Stimulated activated CD4-positive, alpha-beta T cell treated with anti-CD3 and anti-CD28 coated beads, Interleukin-1b, Interleukin-23, amount 100 ng/mL, for 24 hours (primary cell): ENCODE data around the gene RNPEP.
"Not testable (repeated sequence)": the region's sequence is repeated elsewhere in the genome, so short reads cannot be mapped to it uniquely, and the experiment has no call there.

ENCODE experiments used
- DNase-seq, 4 experiments: peaks; one replicate each; pipeline ENCODE4 v3.0.0-alpha.2; 2020; ENCODE audit warnings: low read depth in 4 of 4, low spot score in 1 of 4

Gene RNPEP

DNA sequence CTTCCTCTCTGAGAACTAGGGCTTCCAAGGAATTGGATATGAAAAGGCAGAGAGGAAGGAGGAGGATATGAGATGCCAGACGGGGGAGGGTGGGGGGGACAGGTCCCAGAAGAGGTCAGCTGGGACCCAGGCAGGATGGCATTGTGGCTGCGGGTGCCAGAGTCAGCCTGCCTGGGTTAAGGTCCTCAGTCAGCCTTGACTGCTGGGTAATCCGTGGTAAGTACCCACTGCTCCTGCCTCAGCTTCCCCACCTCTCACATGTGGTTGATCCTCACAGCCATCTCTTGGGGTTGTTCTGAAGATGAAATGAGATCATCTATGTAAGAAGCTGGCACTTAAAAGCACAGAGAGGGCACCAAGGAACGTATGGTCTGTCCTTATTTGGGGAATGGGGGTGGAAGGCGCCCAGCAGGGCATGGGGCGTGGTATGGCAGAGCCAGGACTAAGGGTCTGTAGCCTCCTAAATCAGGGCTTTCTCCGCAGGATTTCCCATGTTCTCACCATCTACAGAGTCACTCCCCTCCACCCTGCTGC, 51.8 kb downstream of the RNPEP start:
- no peak for DNase-seq

DNA sequence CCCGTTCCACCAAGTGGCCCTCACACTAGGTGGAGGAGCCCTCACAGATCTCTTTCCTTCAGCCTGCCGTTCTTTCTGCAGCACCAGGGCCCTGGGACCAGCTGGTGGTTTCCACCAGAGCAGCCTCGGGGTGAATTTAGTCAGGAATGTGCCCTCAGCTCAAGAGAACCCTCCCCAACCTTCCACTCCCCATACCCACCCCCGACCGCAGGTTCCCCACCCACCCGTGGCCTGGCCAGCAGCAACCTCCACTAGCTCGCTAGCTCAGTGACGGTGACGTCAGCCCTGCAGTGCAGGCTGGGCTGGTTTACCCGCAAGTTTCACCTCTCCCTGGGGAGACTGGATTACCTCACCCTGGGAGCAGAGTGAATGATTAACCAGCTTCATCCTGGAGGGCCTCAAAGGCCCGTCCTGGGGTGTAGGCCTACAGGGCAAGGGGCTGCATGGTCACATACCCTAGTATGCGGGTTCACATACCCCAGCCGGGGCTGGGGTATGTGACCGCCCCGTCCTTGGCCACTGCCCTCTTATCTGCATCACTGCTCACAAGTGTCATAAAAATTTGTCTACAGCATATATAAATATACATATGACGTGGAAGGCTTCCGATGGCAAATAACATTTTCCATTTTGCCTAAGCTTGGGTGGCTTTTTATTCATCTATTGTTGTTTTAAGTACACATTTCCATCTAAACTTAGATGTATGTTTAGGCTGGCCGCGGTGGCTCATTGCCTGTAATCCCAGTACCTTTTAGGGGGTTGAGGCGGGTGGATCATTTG, 52.4 kb downstream of the RNPEP start:
- DNase-seq, result no peak

DNA sequence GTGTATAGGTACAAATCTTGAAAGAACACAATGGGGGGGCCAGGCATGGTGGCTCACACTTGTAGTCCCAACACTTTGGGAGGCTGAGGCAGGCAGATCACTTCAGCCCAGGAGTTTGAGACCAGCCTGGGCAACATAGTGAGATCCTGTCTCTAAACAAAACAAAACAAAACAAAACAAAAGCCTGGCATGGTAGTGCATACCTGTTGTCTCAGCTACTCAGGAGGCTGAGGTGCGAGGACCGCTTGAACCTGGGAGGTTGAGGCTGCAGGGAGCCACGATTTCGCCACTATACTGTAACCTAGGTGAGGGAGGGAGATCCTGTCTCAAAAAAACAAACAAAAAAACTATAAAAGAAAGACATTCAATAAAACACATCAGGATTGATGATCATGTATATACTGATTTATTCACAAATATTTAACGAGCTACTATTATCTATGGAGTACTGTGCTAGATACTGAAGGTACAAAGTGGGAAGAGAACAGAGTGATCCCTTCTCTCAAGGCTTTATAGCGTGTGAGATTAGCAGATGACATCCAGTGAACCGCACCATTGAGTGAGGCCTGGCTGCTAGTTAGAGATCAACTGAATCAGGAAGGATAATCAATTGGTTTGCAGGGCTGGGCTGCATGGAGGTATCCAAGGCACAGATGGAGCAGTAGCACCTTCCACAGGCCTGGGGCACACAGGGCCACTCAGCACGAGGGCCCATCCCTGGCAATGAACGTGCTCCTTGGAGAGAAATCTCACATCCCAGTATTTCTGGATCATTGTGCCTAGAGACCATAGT, 54.3 kb downstream of the RNPEP start:
- no peak for DNase-seq

DNA sequence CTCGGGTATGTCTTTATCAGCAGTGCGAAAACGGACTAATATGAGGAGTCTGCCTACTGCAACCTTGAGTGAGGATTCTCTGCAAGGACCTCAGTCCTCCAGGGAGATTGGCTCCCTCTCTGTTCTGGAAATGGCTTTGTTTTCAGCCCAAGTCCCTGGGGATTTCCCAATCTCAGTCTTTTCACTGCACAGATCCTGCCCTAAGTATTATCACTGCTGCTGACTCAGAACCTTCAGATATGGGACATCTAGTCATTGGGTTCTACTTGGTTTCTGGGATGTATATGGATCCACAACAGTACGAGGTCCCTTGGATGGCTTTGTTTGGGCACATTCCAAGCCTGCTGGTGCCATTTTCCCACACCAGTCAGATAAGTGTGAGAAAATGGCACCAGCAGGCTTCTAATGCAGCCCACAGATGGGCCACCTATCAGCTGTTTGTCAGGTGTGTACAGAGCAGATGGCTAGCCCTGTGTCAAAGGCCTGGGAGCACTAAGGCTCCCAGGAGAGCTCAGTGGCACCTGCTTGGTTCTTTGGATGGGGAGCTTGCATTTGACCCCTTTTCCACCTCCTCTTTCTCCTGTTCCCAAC, 55.4 kb downstream of the RNPEP start:
- no peak for DNase-seq

DNA sequence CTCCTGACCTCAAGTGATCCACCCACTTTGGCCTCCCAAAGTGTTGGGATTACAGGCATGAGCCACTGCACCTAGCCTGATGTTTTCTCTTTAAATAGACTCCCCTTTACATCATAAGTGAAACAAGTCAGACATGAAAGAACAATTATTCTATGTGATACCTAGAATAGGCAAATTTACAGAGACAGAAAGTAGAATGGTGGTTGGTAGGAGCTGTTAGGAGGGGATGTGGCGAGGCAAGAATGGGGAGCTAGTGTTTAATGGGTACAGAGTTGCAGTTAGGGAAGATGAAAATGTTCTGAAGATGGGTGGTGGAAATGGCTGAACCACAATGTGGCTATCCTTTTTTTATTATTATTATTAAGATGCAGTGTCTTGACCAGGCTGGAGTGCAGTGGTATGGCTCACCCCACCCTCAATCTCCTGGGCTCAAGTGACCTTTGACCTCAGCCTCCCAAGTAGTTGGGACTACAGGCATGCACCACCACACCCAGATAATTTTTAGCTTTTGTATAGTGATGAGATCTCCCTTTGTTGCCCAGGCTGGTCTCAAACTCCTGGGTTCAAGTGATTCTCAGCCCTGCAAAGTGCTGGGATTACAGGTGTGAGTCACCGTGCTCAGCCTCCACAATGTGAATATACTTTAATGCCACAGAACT, 56.4 kb downstream of the RNPEP start:
- no peak for DNase-seq

DNA sequence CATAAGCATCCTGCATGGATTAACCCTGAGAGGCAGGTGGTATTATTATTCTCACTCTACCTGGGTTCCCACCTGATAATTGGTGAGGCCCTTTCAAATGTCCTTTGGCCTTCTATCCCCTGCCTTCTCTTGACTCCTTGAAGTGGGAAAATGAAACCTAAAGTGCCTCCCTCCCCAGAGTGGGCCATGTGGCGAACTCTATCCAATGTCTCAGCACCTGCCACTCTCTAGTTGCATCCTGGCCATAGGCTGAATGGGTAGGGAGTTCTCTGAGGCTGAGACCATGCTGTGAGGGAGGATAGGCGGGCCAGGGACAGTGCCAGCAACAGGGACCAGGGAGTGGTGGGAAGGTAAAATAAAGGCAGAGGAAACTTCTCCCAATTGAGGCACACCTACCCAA, 63.3 kb downstream of the RNPEP start:
- DNase-seq, result no peak

DNA sequence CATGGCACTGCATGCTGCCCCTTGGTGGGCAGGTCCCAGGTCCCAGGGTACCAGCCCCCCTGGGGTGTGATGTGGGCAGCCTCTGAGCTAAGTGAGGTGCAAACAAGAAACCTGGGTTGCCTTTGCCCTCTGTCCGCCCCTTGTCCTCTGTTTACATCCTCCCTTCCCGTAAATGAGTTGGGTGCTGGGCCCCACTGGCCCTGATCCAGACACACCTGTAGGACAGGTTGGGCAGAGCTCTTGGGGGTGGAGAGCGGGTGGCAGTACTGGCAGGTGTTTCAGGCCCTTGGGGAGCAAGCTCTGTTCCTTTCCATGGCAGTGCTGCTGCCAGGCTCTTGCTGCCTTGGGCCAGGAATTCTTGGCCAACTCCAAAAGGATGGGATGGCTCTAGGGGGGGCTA, 63.8 kb downstream of the RNPEP start:
- no peak for DNase-seq

DNA sequence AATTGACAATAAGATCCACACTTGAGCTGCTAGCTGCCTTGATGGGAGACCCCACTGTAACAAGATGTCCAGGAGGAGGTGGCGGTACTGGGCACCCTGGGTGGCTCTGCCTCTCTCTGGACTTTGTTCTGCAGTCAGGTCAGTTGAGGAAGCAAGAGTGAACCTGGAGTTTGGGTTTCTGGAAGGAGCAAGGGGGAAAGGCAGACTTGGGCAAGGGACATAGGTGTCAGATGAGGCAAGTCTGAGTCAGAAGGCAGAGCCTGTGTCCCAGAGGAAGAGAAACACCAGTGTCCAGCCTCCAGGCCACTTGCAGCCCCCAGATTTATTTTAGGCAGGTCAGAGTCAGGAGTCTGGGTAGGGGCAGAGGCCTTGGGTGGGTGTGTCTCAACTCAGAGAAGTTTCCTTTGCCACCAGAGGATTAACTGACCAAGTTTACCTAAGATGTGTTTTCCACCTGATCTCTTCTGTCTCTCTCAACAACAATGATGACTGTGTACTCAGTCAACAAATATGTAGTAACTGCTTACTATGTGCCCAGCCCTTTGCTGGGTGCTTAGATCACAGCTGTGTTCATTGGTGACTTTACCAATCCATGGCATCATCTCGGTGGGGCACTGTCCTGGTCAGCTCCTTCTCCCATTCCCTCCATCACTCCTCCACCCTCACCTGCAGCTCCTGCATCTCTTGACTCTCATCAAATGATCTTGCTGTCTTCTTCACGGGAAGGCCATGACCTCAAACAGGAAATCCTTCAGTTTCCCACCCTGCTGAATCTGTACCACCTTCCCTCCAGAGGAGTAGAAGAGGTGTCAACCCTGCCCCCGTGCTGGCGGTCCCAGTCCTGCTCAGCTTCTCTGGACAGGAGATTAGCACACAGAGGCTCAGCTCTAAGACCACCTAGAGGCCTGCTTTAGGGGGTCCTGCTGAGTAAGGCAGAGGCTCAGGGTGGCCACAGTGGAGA, 64.6 kb downstream of the RNPEP start:
- DNase-seq, result no peak

DNA sequence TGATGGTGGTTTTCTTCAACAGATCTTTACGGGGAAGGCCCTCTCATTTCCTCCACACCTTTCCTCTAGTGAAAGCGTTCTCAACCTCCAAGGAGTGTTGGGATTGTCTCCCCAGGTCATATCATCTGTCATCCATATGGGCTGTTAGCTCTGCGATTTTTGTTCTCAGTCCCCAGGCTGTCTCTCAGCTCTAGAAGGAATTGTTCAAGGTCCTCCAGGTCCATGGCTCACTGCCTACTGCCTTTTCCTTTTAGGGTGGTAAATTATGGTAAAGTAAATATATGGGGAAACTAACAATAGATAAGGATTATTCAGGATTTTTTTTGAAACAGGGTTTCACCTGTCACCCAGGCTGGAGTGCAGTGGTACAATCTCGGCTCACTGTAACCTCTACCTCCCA, 65.5 kb downstream of the RNPEP start:
- no peak for DNase-seq

DNA sequence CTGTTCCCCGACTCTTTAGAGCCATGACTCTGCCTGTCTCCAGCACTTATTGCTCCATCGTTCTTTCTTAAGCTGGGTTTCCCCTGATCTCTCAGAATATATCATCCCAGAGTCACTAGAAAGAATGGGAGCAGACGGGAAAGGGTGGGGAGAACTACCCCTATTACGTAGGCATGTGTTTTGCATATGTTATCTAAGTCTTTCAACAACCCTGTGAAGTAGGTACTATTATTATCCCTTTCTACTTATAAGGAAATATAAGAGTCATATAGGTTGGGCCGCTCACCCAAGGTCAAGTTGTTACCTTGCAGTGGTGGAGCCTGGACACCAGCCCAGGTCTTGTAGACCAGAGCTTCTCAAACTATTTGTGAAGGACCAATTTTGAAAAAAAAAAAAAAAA, 66.7 kb downstream of the RNPEP start:
- no peak for DNase-seq

DNA sequence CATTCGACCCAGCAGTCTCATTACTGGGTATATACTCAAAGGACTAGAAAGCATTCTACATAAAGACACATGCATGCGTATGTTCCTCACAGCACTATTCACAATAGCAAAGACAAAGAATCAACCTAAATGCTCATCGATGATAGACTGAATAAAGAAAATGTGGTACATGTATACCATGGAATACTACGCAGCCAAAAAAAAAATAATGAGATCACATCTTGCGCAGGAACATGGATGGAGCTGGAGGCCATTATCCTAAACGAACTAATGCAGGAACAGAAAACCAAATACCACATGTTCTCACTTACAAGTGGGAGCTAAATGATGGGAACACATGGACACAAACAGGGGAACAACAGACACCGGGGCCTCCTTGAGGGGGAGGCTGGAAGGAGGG, 71.6 kb downstream of the RNPEP start:
- DNase-seq, result no peak

DNA sequence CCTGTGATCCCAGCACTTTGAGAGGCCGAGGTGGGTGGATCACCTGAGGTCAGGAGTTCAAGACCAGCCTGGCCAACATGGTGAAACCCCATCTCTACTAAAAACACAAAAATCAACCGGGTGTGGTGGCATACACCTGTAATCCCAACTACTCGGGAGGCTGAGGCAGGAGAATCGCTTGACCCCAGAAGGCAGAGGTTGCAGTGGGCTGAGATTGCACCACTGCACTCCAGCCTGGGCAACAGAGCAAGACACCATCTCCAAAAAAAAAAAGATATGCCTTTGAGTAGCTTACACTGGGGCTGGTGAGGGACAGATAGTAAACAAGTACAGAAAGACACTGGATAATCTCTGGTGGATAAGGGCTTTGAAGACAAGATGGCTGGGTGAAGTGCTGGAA, 72.2 kb downstream of the RNPEP start:
- DNase-seq, result not testable (repeated sequence)
